ENCODE results near the gene MYRIP.

The MYRIP gene

DNA sequence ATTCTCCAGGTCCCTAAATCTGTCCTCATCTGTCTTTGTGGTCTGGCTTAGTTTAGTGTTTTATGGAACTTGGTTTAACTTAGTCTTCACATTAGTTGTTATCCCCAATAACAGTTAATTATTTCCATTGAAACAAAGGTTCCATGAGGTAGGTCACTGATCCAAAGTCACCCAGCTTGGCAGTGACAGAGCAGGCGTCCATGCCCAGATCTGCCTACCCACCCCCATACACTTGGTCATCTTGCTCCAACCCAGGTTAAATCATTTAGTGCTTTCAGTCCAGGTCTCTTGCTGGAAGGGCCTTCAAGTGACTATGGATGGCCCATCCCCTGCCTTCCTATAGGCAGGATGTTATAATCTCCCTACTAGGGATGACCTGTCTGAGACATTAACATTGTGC lies 127.4 kb downstream of the MYRIP start:
- no peak for ATAC-seq
- no peak for TF ChIP-seq ZNF70 (CRISPR knock-in tag; IDR thresholded peaks at IDR 0.05)
- no peak for TF ChIP-seq ZFP3 (CRISPR knock-in tag; IDR thresholded peaks at IDR 0.05)
- TF ChIP-seq, protein P1, sequence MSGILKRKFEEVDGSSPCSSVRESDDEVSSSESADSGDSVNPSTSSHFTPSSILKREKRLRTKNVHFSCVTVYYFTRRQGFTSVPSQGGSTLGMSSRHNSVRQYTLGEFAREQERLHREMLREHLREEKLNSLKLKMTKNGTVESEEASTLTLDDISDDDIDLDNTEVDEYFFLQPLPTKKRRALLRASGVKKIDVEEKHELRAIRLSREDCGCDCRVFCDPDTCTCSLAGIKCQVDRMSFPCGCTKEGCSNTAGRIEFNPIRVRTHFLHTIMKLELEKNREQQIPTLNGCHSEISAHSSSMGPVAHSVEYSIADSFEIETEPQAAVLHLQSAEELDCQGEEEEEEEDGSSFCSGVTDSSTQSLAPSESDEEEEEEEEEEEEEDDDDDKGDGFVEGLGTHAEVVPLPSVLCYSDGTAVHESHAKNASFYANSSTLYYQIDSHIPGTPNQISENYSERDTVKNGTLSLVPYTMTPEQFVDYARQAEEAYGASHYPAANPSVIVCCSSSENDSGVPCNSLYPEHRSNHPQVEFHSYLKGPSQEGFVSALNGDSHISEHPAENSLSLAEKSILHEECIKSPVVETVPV (CRISPR knock-in tag; IDR thresholded peaks at IDR 0.05): no peak
- no peak for TF ChIP-seq ARNTL (CRISPR knock-in tag; IDR thresholded peaks at IDR 0.05; ENCODE audit: borderline replicate concordance, low read depth)
- no peak for TF ChIP-seq TSHZ2 (CRISPR knock-in tag; IDR thresholded peaks at IDR 0.05)
- no peak for TF ChIP-seq ESRRG (CRISPR knock-in tag; IDR thresholded peaks at IDR 0.05)
- no peak for TF ChIP-seq OSR1 (CRISPR knock-in tag; IDR thresholded peaks at IDR 0.05)
- TF ChIP-seq TOX (CRISPR knock-in tag; IDR thresholded peaks at IDR 0.05; ENCODE audit: borderline replicate concordance): no peak
- TF ChIP-seq ZC3H10 (CRISPR knock-in tag; IDR thresholded peaks at IDR 0.05): no peak
- no peak for TF ChIP-seq CSDC2 (CRISPR knock-in tag; IDR thresholded peaks at IDR 0.05)
- TF ChIP-seq ZNF8 (CRISPR knock-in tag; IDR thresholded peaks at IDR 0.05): no peak
- no peak for TF ChIP-seq GLIS3 (CRISPR knock-in tag; IDR thresholded peaks at IDR 0.05)
- TF ChIP-seq BACH2 (CRISPR knock-in tag; IDR thresholded peaks at IDR 0.05; ENCODE audit: borderline replicate concordance): no peak
- TF ChIP-seq TCF4 (CRISPR knock-in tag; IDR thresholded peaks at IDR 0.05; ENCODE audit: borderline replicate concordance): no peak
- no peak for TF ChIP-seq POU6F1 (CRISPR knock-in tag; IDR thresholded peaks at IDR 0.05; ENCODE audit: borderline replicate concordance, low read depth)

DNA sequence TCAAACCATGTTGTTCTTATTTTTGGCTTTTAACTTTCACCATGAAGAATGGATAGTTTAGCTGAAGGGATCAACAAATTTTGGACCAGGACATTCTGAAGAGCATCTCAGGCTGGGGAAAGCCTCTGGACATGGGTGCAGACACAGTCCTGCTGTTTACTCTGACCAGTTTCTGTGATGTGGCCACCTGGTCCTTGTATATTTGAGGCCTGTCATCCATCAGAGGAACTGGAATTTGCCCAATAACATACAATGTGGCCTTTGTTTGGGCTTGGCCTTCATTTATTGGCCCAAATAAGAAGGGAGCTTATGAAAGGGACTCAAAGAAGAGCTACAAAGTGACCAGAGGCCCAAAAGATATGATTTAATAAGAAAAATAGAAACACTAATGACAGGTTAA lies 127.9 kb downstream of the MYRIP start:
- TF ChIP-seq RARB (CRISPR knock-in tag; IDR thresholded peaks at IDR 0.05) (no peak), TOX (CRISPR knock-in tag; IDR thresholded peaks at IDR 0.05; ENCODE audit: borderline replicate concordance) (no peak), CREB5 (CRISPR knock-in tag; IDR thresholded peaks at IDR 0.05; ENCODE audit: low read depth) (no peak), POU6F1 (CRISPR knock-in tag; IDR thresholded peaks at IDR 0.05; ENCODE audit: borderline replicate concordance, low read depth) (no peak), ZFP3 (CRISPR knock-in tag; IDR thresholded peaks at IDR 0.05) (no peak), CSDC2 (CRISPR knock-in tag; IDR thresholded peaks at IDR 0.05) (no peak), PPARA (CRISPR knock-in tag; IDR thresholded peaks at IDR 0.05; ENCODE audit: borderline replicate concordance) (no peak), ISL1 (CRISPR knock-in tag; IDR thresholded peaks at IDR 0.05) (no peak), ESRRG (CRISPR knock-in tag; IDR thresholded peaks at IDR 0.05) (no peak), ZNF8 (CRISPR knock-in tag; IDR thresholded peaks at IDR 0.05) (no peak), ZFP30 (CRISPR knock-in tag; IDR thresholded peaks at IDR 0.05) (no peak), TSHZ2 (CRISPR knock-in tag; IDR thresholded peaks at IDR 0.05) (no peak), ZNF565 (CRISPR knock-in tag; conservative IDR thresholded peaks at IDR 0.05; ENCODE audit: low read depth) (no peak), BACH2 (CRISPR knock-in tag; IDR thresholded peaks at IDR 0.05; ENCODE audit: borderline replicate concordance) (no peak), ZNF70 (CRISPR knock-in tag; IDR thresholded peaks at IDR 0.05) (no peak)
- ATAC-seq: no peak
